ENCODE measurements around the gene XG.
A peak's percentile ranks its signal among the peaks of the same experiment; 100 is the strongest.
"Not testable (repeated sequence)": the region's sequence is repeated elsewhere in the genome, so short reads cannot be mapped to it uniquely, and the experiment has no call there.

Gene XG

DNA sequence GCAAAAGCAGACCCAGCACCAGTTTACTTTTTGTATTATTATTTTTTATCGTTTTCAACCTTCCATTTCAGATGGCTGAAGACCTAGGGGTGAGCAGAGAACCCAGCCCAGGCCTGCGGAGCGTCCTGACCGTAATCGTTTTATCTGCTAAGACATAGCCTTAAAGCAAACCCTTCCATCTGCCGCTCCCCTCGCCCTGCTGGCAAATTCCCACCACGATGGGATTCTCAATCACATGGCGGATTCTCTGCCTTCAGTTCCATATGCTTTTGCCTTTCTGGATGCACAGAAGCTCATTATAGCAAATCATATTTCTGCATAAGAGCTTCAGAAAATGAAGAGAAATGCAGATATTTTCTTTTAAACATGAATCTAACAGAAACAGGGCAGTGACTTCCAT lies 18.6 kb upstream of the XG start:
- no peak for DNase-seq (ENCODE audit: low read depth)

DNA sequence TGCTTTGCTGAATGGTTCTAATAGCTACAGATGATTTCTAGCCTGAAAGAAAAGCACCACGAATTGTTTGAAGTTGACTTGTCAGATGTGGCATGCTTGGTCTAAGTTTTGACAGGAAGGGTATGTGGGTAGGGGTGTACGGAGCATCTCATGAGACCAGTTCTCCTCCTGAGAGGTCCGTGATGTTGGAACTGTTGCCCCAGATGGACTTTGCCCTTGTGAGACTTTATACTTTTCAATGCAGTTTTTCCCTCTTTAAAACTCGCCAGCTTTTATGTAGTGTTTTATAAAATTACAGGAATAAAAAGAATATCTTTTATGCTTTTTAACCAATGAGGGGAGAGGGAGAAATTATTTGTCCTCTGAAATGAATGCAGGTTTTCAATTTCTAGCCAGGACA lies 16.6 kb upstream of the XG start:
- no peak for DNase-seq (ENCODE audit: low read depth)

DNA sequence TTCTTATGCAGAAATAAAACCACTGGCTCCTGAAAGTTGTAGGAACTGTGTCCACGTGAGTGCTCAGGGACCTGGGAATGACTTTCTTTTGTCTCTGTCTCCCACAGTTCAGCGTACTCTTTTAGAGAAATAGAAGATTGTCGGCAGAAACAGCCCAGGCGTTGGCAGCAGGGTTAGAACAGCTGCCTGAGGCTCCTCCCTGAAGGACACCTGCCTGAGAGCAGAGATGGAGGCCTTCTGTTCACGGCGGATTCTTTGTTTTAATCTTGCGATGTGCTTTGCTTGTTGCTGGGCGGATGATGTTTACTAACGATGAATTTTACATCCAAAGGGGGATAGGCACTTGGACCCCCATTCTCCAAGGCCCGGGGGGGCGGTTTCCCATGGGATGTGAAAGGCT lies 11.2 kb upstream of the XG start:
- DNase-seq (ENCODE audit: low read depth) = no peak

DNA sequence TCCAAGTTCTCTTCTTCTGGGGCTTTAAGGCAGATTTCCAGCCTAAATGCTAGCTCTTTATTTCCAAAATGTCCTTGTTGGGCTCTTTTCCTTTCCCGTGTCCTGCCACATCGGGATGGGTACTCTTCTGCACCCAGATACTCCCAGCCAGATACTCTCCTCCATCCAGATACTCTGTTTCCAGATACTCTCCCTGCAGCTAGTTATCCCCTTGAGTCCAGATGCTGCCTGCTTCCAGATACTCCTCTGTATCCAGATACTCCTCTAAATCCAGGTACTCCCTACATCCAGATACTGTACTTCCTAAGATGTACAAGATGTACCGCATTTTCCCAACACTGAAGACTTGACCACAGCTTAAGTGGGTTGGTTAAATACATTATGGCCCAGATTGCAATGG lies 10.5 kb upstream of the XG start:
- no peak for DNase-seq (ENCODE audit: low read depth)

DNA sequence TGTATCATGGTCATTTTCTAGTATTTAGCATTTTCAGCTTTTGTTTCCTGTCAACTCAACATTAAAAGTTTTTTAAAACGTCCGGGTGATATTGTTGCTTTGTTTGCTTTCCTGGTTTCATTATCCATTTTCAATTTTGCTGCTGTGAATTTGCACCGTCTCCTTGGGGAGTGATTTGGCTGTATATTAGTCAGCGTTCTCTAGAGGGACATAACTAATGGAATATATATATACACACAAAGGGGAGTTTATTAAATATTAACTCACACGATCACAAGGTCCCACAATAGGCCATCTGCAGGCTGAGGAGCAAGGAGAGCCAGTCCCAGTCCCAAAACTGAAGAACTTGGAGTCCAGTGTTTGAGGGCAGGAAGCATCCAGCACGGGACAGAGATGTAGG lies 5.6 kb upstream of the XG start:
- DNase-seq (ENCODE audit: low read depth) = not testable (repeated sequence)

DNA sequence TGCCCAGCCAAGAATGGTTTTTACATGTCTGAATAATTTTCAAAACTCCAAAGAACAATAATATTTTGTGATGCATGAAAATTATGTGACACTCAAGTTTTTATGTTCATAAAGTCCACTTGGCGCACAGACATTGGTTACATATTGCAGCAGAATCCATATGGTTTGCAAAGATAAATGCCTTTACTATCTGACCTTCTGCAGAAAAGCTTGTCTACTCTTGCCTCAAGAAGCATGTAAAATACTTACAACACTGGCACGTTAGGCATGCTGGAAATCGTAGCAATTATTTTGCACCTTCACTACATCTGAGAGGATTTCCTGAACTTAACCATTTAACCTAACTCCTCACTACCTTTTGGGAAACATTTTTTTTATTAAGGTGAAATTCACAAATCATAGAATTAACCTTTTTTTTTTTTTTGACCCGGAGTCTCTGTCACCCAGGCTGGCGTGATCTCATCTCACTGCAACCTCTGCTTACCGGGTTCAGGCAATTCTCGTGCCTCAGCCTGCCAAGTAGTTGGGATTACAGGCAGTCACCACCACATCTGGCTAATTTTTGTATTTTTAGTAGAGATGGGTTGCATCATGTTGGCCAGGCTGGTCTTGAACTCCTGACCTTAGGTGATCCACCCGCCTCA lies 3.5 kb upstream of the XG start:
- no peak for DNase-seq (ENCODE audit: low read depth)

DNA sequence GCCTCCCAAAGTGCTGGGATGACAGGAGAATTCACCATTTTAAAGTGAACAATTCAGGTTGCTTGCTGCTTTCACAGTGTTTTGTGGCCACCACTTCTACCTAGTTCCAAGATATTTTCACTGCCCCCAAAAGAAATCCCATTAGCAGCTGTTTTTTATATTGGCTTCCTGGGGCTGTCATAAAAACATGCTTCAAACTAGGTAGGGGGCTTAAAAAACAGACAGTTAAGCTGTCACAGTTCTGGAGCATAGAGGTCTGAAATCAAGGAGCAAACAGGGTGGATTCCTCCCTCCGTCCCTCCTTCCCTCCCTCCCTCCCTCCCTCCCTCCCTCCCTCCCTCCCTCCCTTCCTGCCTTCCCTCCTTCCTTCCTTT lies 3.0 kb upstream of the XG start:
- no peak for DNase-seq (ENCODE audit: low read depth)

DNA sequence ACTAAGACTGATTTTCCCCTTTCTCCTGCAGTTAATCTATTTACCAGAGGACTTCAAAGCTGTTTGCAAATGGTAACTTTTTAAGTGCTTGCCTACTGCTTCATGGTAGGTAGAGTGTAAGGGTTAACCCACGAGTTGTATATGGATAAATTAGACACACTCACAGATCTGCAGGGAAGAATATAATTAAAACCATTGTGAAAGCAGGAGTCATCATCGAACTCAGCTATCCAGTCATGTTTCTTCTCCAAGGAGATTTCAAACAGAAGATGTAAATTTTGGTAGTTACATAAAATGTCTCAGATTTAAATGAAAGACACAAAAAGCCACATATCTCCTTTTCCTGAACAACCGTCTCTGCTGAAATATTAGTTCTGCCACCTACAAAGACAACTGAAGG lies 549 bp upstream of the XG start:
- DNase-seq (ENCODE audit: low read depth) = no peak

DNA sequence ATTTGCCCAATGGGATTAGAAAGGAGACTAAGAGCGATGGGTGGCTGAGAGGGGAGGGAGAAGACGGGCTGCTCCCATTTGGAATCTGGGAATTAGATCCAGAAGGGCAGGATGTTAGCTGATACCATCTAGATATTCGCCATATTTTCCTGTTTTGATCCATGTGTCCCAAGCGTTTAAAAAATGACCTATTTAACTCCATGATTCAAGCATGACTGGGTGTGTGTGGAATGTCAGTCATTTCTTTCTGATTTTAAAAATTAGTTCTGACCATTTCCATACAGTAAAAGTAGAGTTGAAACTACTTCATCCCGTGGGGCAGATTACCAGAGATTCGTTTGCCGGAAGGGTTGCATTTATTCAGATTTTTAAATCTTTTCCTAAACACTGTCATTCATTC lies 601 bp downstream of the XG start:
- DNase-seq (ENCODE audit: low read depth) = peak; percentile 32

DNA sequence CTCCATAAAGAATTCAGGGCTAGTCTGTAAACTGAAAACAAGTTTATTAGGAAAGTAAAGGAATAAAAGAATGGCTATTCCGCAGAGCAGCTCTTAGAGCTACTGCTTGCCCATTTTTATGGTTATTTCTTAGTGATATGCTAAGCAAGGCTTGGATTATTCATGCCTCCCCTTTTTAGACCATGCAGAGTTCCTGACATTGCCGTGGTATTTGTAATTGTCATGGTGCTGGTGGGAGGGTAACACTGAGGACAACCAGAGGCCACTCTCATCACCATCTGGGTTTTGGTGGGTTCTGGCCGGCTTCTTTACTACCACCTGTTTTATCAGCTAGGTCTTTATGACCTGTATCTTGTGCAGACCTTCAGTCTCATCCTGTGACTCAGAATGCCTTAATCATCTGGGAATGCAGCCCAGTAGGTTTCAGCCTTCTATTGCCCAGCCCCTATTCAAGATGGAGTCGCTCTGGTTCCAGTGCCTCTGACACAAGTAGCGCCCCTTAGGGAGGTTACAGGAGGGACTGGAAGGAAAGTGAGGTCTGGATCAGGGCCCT lies 3.4 kb downstream of the XG start:
- DNase-seq (ENCODE audit: low read depth) = not testable (repeated sequence)

DNA sequence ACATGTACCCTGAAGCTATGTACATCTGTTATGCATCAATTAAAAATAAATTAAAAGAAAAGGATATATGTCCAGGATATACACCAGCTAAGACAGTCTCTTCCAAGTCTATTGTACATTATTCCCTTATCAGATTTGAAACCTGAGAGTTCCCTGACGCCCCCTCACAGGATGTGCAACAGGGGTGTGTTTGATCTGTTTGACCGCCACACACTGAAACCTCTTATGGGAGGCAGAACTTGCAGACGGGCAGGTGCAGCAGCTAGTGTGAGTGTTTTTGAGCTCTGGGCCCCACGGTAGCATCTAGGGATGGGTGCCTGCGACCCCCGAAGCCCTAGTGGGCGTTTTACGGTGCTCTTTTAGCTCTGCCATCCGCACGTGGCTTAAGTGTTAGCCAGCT lies 4.7 kb downstream of the XG start:
- DNase-seq (ENCODE audit: low read depth) = no peak

DNA sequence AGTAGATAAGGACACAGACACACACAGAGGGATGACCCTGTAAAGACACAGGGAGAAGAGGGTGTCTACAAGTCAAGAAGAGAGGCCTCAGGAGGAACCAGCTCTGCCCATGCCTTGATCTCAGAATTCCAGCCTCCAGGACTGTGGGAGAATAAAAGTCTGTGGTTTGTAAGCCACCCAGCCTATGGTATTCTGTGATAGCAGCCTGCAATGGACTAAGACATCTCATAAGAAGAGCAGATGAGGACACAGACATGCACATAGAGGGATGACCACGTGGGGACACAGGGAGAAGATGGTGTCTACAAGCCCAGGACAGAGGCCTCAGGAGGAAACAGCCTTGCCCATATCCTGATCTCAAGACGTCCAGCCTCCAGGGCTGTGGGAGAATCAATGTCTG lies 9.4 kb downstream of the XG start:
- no peak for DNase-seq (ENCODE audit: low read depth)

DNA sequence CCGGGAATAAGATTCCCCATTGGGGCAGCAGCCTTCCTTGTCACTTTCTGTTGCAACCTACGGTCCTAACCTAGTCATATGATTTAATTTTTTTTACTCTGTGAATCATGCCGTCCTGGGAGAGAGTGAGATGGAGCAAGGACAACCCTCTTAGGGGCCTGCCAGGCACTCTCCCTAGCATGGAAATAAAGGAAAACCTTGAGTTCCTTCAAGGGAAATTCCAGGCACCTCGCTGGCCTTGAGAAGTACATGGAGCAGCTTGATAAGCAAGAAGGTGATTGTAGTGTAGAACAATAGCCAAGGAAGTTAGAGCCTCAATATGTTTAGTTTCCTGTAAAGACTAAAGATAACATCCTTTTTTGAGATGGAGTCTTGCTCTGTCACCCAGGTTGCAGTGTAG lies 10.8 kb downstream of the XG start:
- DNase-seq (ENCODE audit: low read depth) = not testable (repeated sequence)

DNA sequence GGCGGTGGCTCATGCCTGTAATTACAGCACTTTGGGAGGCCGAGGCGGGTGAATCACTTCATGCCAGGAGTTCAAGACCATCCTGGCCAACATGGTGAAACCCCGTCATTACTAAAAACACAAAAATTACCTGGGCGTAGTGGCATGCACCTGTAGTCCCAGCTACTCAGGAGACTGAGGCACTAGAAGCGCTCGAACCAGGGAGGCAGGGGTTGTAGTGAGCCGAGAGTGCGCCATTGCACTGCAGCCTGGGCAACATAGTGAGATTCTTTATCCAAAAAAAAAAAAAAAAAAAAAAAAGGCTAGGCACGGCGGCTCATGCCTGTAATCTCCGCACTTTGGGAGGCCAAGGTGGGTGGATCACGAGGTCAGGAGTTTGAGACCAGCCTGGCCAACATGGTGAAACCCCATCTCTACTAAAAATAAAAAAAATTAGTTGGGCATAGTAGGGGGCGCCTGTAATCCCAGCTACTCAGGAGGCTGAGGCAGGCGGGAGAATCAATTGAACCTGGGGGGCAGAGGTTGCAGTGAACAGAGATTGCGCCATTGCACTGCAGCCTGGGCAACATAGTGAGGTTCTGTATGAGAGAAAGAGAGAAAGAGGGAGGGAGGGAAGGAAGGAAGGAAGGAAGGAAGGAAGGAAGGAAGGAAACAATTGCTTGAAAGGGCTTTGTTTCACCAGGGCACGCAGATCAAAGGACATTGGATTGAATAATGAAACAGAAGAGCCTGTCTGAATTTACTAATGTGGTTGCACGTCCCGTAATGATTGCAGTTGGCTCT lies 13.1 kb downstream of the XG start:
- DNase-seq (ENCODE audit: low read depth) = not testable (repeated sequence)

DNA sequence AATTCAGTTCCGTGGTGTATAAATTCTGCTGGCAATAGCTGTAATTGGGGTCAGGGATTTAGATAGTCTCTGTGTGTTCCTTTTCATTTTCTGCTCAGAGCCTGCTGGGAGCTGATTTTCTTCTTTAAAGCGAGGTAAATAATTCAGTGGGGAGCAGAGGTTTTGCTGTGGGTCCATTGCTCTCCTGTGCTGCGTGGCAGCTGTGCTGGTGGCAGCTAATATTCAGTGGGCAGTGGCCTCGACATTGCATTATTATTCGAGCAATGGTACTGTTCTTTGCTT lies 13.7 kb downstream of the XG start:
- no peak for DNase-seq (ENCODE audit: low read depth)

DNA sequence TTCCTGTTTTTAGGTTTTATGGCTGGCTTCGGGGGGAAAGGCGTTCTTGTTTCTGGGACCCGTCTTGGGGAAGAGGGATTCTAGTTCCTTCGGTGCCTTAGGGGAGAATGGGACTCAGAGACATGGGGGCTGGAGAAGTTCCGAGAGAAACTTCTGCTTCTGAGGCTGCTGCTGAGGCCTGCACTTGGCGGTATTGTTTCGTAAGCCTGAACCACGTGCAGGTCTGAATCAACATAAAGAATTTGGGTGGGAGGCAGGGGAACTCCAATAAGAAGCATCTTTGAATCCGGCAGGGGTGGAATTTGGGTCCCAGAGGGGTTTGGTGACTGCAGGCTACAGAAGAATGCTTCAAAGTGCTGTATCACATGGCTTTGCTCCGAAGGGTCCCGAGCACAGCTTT lies 15.1 kb downstream of the XG start:
- DNase-seq (ENCODE audit: low read depth) = no peak

DNA sequence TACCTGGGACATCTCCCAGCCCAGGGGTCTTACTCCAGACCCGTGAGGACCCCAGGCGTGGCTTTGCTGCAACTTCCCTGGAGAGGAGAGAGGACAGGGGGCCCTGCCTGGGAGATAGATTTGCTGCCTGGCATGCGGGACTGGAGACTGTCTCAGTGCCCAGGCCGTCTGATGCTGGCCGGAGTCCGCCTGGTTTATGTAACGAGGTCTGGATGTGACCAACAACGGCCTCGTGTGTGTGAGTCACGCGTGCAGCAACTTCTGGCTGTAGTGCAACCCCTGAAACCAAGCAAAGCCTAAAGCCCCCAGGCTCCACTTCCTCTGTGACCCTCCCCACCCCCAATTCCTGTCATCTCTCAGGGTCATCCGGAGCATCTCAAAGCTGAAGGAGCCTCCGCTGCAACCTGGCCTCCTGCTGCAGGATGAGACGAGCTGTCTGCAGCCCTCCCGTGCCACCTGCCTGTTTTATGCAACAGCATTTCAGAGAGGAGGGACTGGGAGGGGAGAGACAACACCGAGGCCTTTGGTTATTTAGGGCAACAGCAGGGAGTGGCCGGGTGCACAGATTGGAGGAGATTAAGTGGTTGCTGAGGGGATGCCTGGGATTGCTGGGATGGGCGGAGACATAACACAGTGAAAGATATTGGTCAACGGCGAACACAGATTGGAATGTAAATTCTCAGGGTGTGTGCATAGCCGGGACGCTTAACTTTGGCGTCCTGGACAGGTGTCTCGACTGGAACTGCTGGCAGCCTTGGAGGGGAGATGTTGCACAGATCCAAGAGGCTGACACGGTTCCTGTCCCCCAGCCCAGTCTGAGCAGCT lies 16.0 kb downstream of the XG start:
- DNase-seq (ENCODE audit: low read depth) = no peak

DNA sequence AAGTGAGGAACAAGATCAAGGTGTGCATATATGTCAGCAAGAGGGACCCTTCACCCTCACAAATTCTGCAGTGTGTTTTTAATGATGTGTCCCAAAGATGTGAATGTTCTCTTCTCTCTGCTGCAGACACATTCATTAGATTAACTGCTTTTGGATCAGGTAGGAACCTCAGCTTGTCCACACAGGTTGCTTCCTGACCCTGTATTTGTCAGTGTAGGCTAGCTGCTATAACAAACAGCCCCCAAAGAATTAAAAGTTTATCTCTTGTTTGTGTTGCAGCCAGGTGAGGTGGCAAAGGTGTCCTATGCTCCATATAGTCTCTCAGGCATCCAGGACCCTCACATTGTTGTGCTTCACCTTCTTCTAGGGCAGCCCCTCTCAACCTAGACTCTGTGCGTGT lies 17.8 kb downstream of the XG start:
- DNase-seq (ENCODE audit: low read depth) = no peak

DNA sequence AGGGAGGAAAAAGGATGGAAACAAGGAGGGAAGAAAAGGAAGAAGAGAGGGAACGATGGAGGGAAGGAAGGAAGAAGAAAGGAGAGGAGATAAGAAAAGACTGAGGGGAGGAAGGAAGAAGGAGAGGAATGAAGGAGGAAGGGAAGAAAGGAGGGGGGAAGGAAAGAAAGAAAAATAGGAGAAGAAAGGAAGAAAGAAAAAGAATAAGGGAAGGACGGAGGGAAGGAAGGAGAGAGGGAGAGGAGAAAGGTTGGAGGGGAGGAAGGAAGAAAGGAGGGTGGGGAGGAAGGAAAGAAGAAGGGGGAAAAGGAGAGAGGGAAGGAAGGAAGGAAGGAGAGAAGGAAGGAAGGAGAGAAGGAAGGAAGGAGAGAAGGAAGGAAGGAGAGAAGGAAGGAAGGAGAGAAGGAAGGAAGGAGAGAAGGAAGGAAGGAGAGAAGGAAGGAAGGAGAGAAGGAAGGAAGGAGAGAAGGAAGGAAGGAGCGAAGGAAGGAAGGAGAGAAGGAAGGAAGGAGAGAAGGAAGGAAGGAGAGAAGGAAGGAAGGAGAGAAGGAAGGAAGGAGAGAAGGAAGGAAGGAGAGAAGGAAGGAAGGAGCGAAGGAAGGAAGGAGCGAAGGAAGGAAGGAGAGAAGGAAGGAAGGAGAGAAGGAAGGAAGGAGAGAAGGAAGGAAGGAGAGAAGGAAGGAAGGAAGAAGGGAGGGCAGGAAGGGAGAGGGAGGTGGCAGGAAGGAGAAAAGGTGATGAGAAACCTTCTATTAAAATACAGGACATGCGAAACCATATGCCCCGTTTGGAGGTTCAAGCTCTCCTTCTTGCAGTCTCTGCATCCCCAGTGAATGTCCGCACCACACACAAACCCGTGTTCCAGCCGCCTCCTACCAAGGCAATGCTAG lies 21.6 kb downstream of the XG start:
- not testable (repeated sequence) for DNase-seq (ENCODE audit: low read depth)

DNA sequence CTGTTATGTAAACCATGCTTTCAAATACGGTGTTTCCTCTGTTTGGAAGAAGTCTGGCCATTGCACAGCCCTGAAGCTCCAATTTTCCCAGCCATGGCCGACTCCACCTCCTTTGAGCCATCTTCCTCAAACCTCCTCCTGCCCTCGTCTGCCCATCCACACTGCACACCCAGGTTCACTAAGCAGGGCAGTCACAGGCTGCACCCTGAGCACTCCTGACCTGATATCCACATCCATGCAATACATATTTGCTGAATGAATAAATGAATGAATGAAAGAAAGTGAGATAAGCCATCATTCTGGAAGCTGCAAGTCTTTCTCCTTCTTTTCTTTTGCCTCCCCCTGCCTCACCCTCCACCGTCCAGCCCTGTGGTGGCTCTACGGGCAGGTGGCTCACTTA lies 22.2 kb downstream of the XG start:
- DNase-seq (ENCODE audit: low read depth) = no peak

DNA sequence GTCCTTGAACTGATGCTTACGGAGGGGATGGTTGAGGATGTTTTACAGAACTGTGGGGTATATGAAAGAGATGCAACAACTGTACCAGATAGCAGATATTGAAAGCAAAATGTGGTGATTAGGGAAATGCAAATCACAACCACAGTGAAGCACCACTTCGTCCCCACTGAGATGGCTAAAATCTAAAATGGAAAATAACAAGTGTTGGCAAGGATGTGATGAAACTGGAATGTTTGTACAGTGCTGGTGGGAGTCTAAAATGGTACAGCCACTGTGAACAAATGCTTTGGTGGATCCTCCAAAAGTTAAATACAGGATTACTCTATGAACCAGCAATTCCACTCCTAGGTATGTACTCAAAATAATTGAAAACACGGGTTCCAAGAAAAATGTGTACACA lies 22.9 kb downstream of the XG start:
- no peak for DNase-seq (ENCODE audit: low read depth)

Measured in HS-5 (cell line).